Measurements from ENCODE around the gene C5orf22. TPM values are rescaled to one million over a fixed set of nuclear protein-coding genes. Genes with fewer than 3 reads are reported as not detected.
"Not testable (repeated sequence)": the region's sequence is repeated elsewhere in the genome, so short reads cannot be mapped to it uniquely, and the experiment has no call there.

The C5orf22 gene
- total RNA-seq, 1 donor from 2014 or later = 16.5 TPM

GRCh38 chr5:31553863-31554262 lies 21.8 kb downstream of the C5orf22 start:
- DNase-seq (ENCODE audit: low read depth, low spot score) = no peak

- DNase-seq (ENCODE audit: low read depth, low spot score) = no peak
These were observed 22.5 kb downstream of the C5orf22 start for GRCh38 chr5:31554552-31554951.

GRCh38 chr5:31556461-31556860 lies 24.4 kb downstream of the C5orf22 start:
- no peak for DNase-seq (ENCODE audit: low read depth, low spot score)

GRCh38 chr5:31559942-31560341 lies 27.8 kb downstream of the C5orf22 start:
- DNase-seq (ENCODE audit: low read depth, low spot score) = no peak

GRCh38 chr5:31561946-31562345 lies 29.8 kb downstream of the C5orf22 start:
- no peak for DNase-seq (ENCODE audit: low read depth, low spot score)

GRCh38 chr5:31563216-31563615 lies 31.1 kb downstream of the C5orf22 start:
- DNase-seq (ENCODE audit: low read depth, low spot score) = no peak

- DNase-seq (ENCODE audit: low read depth, low spot score) = not testable (repeated sequence)
These were observed 34.3 kb downstream of the C5orf22 start for GRCh38 chr5:31566362-31566761.

- DNase-seq (ENCODE audit: low read depth, low spot score) = no peak
These were observed 36.3 kb downstream of the C5orf22 start for GRCh38 chr5:31568302-31568835.

GRCh38 chr5:31569068-31569467 lies 37.0 kb downstream of the C5orf22 start:
- DNase-seq (ENCODE audit: low read depth, low spot score) = no peak

- no peak for DNase-seq (ENCODE audit: low read depth, low spot score)
These were observed 41.5 kb downstream of the C5orf22 start for GRCh38 chr5:31573494-31574142.

GRCh38 chr5:31574772-31575171 lies 42.7 kb downstream of the C5orf22 start:
- no peak for DNase-seq (ENCODE audit: low read depth, low spot score)

GRCh38 chr5:31577438-31577837 lies 45.3 kb downstream of the C5orf22 start:
- no peak for DNase-seq (ENCODE audit: low read depth, low spot score)

GRCh38 chr5:31579558-31579957 lies 47.5 kb downstream of the C5orf22 start:
- no peak for DNase-seq (ENCODE audit: low read depth, low spot score)

- DNase-seq (ENCODE audit: low read depth, low spot score) = peak; percentile 1
These were observed 49.5 kb downstream of the C5orf22 start for GRCh38 chr5:31581498-31582099.

- DNase-seq (ENCODE audit: low read depth, low spot score) = no peak
These were observed 51.0 kb downstream of the C5orf22 start for GRCh38 chr5:31583129-31583528.

GRCh38 chr5:31585166-31585894 lies 53.2 kb downstream of the C5orf22 start:
- no peak for DNase-seq (ENCODE audit: low read depth, low spot score)

GRCh38 chr5:31585895-31586270 lies 53.8 kb downstream of the C5orf22 start:
- no peak for DNase-seq (ENCODE audit: low read depth, low spot score)

- no peak for DNase-seq (ENCODE audit: low read depth, low spot score)
These were observed 55.4 kb downstream of the C5orf22 start for GRCh38 chr5:31587546-31587945.

- DNase-seq (ENCODE audit: low read depth, low spot score) = no peak
These were observed 61.6 kb downstream of the C5orf22 start for GRCh38 chr5:31593665-31594064.

GRCh38 chr5:31596354-31596753 lies 64.3 kb downstream of the C5orf22 start:
- no peak for DNase-seq (ENCODE audit: low read depth, low spot score)

- no peak for DNase-seq (ENCODE audit: low read depth, low spot score)
These were observed 66.8 kb downstream of the C5orf22 start for GRCh38 chr5:31598640-31599611.

Measured in pulmonary artery endothelial cell (primary cell).